Spleen (tissue), 7 donors: ENCODE results near the gene THOC3.
"Not testable (repeated sequence)": the region's sequence is repeated elsewhere in the genome, so short reads cannot be mapped to it uniquely, and the experiment has no call there.

ENCODE experiments used
- POLR2A ChIP-seq, 3 donors: fragments of 450-650 bp; IDR thresholded peaks; one replicate each; pipeline ENCODE4 v1.5.1; 2017; ENCODE audit warnings: antibody characterized with exemption in 3 of 3, mild to moderate bottlenecking in 1 of 3
- POLR2AphosphoS5 ChIP-seq, 3 donors: sonication (generic); formaldehyde crosslinking; IDR thresholded peaks; one replicate each; pipeline ENCODE4 v1.5.1; 2017; ENCODE audit warnings: antibody characterized with exemption in 3 of 3
- TF ChIP-seq, protein P1 (sequence below), 11 experiments: fragments of 200-600 bp in 7 of 11; fragments of 450-650 bp in 4 of 11; sonication (generic) in 4 of 11; IDR thresholded peaks in 8 of 11; conservative IDR thresholded peaks in 3 of 11; 1 replicate in 7 of 11; 2 replicates in 4 of 11; pipeline versions ENCODE4 v1.4.0 to v1.8.0; 2016 to 2021; ENCODE audit warnings: antibody characterized with exemption in 11 of 11, inconsistent platforms in 4 of 11, mild to moderate bottlenecking in 1 of 11
- donor health status: DM: no; HTN: no; CAD: no; lungs with moderate emphysema.
- donor health status: DM: no; HTN: no; CAD: no.
- donor health status: DM: no; HTN: no; CAD: no.

DNA sequence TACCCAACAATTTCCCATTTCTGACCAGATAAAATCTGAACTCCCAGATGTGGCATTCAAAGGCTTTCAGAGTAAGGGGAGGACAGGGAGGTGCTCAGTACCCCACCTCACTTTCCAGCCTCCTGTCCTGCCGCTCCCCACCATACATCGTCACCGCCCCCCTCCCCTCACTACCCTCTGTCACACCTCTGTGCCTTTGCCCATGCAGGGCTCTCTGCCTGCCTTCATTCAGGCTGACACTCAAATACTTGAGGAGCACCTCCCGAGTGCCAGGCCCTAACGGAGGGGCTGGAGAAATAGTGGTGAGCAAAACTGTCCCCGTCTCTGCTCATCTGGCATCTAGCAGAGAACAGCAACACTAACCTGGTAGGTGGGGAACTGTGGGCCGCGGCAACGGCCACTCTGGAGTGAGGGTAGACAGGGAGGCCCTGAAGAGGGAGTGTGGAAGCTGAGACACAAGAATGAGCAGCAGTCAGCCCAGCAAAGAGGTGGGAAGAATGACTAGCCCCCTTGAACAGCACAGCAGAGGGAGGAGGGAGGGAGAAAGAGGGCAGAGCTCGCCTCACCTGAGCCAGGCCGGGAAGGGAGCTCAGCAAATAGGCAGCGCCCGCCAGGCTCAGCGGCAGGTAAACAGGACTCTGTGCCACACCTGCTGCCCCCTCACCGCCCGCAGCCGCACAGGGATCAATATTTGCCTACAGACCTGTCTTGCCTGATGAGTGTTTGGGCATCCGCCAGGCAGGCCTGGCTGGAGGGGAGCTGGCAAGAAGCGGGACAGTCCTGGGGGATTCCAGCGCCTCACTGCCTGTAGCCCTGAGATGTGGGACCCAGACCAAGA is 54.1 kb downstream of the THOC3 start:
- TF ChIP-seq, protein P1, sequence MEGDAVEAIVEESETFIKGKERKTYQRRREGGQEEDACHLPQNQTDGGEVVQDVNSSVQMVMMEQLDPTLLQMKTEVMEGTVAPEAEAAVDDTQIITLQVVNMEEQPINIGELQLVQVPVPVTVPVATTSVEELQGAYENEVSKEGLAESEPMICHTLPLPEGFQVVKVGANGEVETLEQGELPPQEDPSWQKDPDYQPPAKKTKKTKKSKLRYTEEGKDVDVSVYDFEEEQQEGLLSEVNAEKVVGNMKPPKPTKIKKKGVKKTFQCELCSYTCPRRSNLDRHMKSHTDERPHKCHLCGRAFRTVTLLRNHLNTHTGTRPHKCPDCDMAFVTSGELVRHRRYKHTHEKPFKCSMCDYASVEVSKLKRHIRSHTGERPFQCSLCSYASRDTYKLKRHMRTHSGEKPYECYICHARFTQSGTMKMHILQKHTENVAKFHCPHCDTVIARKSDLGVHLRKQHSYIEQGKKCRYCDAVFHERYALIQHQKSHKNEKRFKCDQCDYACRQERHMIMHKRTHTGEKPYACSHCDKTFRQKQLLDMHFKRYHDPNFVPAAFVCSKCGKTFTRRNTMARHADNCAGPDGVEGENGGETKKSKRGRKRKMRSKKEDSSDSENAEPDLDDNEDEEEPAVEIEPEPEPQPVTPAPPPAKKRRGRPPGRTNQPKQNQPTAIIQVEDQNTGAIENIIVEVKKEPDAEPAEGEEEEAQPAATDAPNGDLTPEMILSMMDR (IDR thresholded peaks at IDR 0.05 in 8 of 11, conservative IDR thresholded peaks at IDR 0.05 in 3 of 11) = not testable (repeated sequence)
- not testable (repeated sequence) for TF ChIP-seq POLR2A, POLR2AphosphoS5 (IDR thresholded peaks at IDR 0.05)
